ENCODE measurements around the gene AFAP1.

The AFAP1 gene

GRCh38 chr4:7912826-7913225, 26.8 kb downstream of the AFAP1 start:
- DNase-seq, result no peak

- DNase-seq, result no peak
Measured at GRCh38 chr4:7910952-7911578, 28.6 kb downstream of the AFAP1 start.

GRCh38 chr4:7910263-7910896, 29.3 kb downstream of the AFAP1 start:
- no peak for DNase-seq

- DNase-seq, result no peak
Measured at GRCh38 chr4:7909463-7910262, 30.0 kb downstream of the AFAP1 start.

- no peak for DNase-seq
Measured at GRCh38 chr4:7908668-7909067, 31.0 kb downstream of the AFAP1 start.

- no peak for DNase-seq
Measured at GRCh38 chr4:7907142-7907541, 32.5 kb downstream of the AFAP1 start.

GRCh38 chr4:7906171-7906701, 33.4 kb downstream of the AFAP1 start:
- DNase-seq, result no peak

GRCh38 chr4:7904952-7905915, 34.4 kb downstream of the AFAP1 start:
- no peak for DNase-seq

- no peak for DNase-seq
Measured at GRCh38 chr4:7903791-7904516, 35.7 kb downstream of the AFAP1 start.

- DNase-seq, result no peak
Measured at GRCh38 chr4:7902826-7903225, 36.8 kb downstream of the AFAP1 start.

GRCh38 chr4:7902101-7902553, 37.5 kb downstream of the AFAP1 start:
- DNase-seq, result no peak

GRCh38 chr4:7901311-7901885, 38.3 kb downstream of the AFAP1 start:
- no peak for DNase-seq

GRCh38 chr4:7900334-7900909, 39.2 kb downstream of the AFAP1 start:
- no peak for DNase-seq

GRCh38 chr4:7899184-7899869, 40.3 kb downstream of the AFAP1 start:
- no peak for DNase-seq

GRCh38 chr4:7898385-7898784, 41.3 kb downstream of the AFAP1 start:
- no peak for DNase-seq

- DNase-seq, result no peak
Measured at GRCh38 chr4:7897811-7898210, 41.9 kb downstream of the AFAP1 start.

- DNase-seq, result no peak
Measured at GRCh38 chr4:7894677-7895181, 44.9 kb downstream of the AFAP1 start.

GRCh38 chr4:7894098-7894676, 45.5 kb downstream of the AFAP1 start:
- DNase-seq, result no peak

- no peak for DNase-seq
Measured at GRCh38 chr4:7893539-7893938, 46.1 kb downstream of the AFAP1 start.

All from CD4-positive, alpha-beta T cell treated with Interleukin-15 for 1 hour (primary cell).